Measurements from ENCODE around the gene SYT1.

Gene SYT1

GRCh38 chr12:79298506-79298905 lies 433.9 kb downstream of the SYT1 start:
- no peak for ATAC-seq
- TF ChIP-seq TOX (CRISPR knock-in tag; IDR thresholded peaks at IDR 0.05; ENCODE audit: borderline replicate concordance) (no peak), ZFP30 (CRISPR knock-in tag; IDR thresholded peaks at IDR 0.05) (no peak), BACH2 (CRISPR knock-in tag; IDR thresholded peaks at IDR 0.05; ENCODE audit: borderline replicate concordance) (no peak), ZNF70 (CRISPR knock-in tag; IDR thresholded peaks at IDR 0.05) (no peak), TCF4 (CRISPR knock-in tag; IDR thresholded peaks at IDR 0.05; ENCODE audit: borderline replicate concordance) (no peak)
- TF ChIP-seq, protein P1, sequence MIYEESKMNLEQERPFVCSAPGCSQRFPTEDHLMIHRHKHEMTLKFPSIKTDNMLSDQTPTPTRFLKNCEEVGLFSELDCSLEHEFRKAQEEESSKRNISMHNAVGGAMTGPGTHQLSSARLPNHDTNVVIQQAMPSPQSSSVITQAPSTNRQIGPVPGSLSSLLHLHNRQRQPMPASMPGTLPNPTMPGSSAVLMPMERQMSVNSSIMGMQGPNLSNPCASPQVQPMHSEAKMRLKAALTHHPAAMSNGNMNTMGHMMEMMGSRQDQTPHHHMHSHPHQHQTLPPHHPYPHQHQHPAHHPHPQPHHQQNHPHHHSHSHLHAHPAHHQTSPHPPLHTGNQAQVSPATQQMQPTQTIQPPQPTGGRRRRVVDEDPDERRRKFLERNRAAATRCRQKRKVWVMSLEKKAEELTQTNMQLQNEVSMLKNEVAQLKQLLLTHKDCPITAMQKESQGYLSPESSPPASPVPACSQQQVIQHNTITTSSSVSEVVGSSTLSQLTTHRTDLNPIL (CRISPR knock-in tag; IDR thresholded peaks at IDR 0.05; ENCODE audit: low read depth), result no peak

GRCh38 chr12:79299447-79300198 lies 435.0 kb downstream of the SYT1 start:
- TF ChIP-seq ZC3H10 (CRISPR knock-in tag; IDR thresholded peaks at IDR 0.05) (no peak), GLIS3 (CRISPR knock-in tag; IDR thresholded peaks at IDR 0.05) (no peak), OSR1 (CRISPR knock-in tag; IDR thresholded peaks at IDR 0.05) (no peak), SNAI2 (CRISPR knock-in tag; IDR thresholded peaks at IDR 0.05) (no peak), ESRRG (CRISPR knock-in tag; IDR thresholded peaks at IDR 0.05) (no peak), ZFP30 (CRISPR knock-in tag; IDR thresholded peaks at IDR 0.05) (no peak), ISL1 (CRISPR knock-in tag; IDR thresholded peaks at IDR 0.05) (no peak), RARB (CRISPR knock-in tag; IDR thresholded peaks at IDR 0.05) (no peak), PPARA (CRISPR knock-in tag; IDR thresholded peaks at IDR 0.05; ENCODE audit: borderline replicate concordance) (no peak), TCF4 (CRISPR knock-in tag; IDR thresholded peaks at IDR 0.05; ENCODE audit: borderline replicate concordance) (no peak), ZNF70 (CRISPR knock-in tag; IDR thresholded peaks at IDR 0.05) (no peak), CSDC2 (CRISPR knock-in tag; IDR thresholded peaks at IDR 0.05) (no peak), BACH2 (CRISPR knock-in tag; IDR thresholded peaks at IDR 0.05; ENCODE audit: borderline replicate concordance) (no peak), TOX (CRISPR knock-in tag; IDR thresholded peaks at IDR 0.05; ENCODE audit: borderline replicate concordance) (no peak), ARNTL (CRISPR knock-in tag; IDR thresholded peaks at IDR 0.05; ENCODE audit: borderline replicate concordance, low read depth) (no peak), ZNF565 (CRISPR knock-in tag; conservative IDR thresholded peaks at IDR 0.05; ENCODE audit: low read depth) (no peak)
- TF ChIP-seq, protein P2, sequence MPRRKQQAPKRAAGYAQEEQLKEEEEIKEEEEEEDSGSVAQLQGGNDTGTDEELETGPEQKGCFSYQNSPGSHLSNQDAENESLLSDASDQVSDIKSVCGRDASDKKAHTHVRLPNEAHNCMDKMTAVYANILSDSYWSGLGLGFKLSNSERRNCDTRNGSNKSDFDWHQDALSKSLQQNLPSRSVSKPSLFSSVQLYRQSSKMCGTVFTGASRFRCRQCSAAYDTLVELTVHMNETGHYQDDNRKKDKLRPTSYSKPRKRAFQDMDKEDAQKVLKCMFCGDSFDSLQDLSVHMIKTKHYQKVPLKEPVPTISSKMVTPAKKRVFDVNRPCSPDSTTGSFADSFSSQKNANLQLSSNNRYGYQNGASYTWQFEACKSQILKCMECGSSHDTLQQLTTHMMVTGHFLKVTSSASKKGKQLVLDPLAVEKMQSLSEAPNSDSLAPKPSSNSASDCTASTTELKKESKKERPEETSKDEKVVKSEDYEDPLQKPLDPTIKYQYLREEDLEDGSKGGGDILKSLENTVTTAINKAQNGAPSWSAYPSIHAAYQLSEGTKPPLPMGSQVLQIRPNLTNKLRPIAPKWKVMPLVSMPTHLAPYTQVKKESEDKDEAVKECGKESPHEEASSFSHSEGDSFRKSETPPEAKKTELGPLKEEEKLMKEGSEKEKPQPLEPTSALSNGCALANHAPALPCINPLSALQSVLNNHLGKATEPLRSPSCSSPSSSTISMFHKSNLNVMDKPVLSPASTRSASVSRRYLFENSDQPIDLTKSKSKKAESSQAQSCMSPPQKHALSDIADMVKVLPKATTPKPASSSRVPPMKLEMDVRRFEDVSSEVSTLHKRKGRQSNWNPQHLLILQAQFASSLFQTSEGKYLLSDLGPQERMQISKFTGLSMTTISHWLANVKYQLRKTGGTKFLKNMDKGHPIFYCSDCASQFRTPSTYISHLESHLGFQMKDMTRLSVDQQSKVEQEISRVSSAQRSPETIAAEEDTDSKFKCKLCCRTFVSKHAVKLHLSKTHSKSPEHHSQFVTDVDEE (CRISPR knock-in tag; IDR thresholded peaks at IDR 0.05), result no peak
- TF ChIP-seq, protein P1 (CRISPR knock-in tag; IDR thresholded peaks at IDR 0.05; ENCODE audit: low read depth), result no peak
- TF ChIP-seq, protein P3, sequence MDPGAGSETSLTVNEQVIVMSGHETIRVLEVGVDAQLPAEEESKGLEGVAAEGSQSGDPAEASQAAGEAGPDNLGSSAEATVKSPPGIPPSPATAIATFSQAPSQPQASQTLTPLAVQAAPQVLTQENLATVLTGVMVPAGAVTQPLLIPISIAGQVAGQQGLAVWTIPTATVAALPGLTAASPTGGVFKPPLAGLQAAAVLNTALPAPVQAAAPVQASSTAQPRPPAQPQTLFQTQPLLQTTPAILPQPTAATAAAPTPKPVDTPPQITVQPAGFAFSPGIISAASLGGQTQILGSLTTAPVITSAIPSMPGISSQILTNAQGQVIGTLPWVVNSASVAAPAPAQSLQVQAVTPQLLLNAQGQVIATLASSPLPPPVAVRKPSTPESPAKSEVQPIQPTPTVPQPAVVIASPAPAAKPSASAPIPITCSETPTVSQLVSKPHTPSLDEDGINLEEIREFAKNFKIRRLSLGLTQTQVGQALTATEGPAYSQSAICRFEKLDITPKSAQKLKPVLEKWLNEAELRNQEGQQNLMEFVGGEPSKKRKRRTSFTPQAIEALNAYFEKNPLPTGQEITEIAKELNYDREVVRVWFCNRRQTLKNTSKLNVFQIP (CRISPR knock-in tag; IDR thresholded peaks at IDR 0.05; ENCODE audit: borderline replicate concordance, low read depth), result no peak
- TF ChIP-seq, protein P4, sequence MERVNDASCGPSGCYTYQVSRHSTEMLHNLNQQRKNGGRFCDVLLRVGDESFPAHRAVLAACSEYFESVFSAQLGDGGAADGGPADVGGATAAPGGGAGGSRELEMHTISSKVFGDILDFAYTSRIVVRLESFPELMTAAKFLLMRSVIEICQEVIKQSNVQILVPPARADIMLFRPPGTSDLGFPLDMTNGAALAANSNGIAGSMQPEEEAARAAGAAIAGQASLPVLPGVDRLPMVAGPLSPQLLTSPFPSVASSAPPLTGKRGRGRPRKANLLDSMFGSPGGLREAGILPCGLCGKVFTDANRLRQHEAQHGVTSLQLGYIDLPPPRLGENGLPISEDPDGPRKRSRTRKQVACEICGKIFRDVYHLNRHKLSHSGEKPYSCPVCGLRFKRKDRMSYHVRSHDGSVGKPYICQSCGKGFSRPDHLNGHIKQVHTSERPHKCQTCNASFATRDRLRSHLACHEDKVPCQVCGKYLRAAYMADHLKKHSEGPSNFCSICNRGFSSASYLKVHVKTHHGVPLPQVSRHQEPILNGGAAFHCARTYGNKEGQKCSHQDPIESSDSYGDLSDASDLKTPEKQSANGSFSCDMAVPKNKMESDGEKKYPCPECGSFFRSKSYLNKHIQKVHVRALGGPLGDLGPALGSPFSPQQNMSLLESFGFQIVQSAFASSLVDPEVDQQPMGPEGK (CRISPR knock-in tag; IDR thresholded peaks at IDR 0.05; ENCODE audit: borderline replicate concordance), result no peak
- no peak for ATAC-seq

GRCh38 chr12:79300199-79300568 lies 435.6 kb downstream of the SYT1 start:
- no peak for ATAC-seq
- TF ChIP-seq OSR1 (CRISPR knock-in tag; IDR thresholded peaks at IDR 0.05) (no peak), ZNF565 (CRISPR knock-in tag; conservative IDR thresholded peaks at IDR 0.05; ENCODE audit: low read depth) (no peak), TCF4 (CRISPR knock-in tag; IDR thresholded peaks at IDR 0.05; ENCODE audit: borderline replicate concordance) (no peak), ZC3H10 (CRISPR knock-in tag; IDR thresholded peaks at IDR 0.05) (no peak), SNAI2 (CRISPR knock-in tag; IDR thresholded peaks at IDR 0.05) (no peak), ZNF70 (CRISPR knock-in tag; IDR thresholded peaks at IDR 0.05) (no peak), PPARA (CRISPR knock-in tag; IDR thresholded peaks at IDR 0.05; ENCODE audit: borderline replicate concordance) (no peak), CSDC2 (CRISPR knock-in tag; IDR thresholded peaks at IDR 0.05) (no peak)
- TF ChIP-seq, protein P1 (CRISPR knock-in tag; IDR thresholded peaks at IDR 0.05; ENCODE audit: low read depth), result no peak
- TF ChIP-seq, protein P4 (CRISPR knock-in tag; IDR thresholded peaks at IDR 0.05; ENCODE audit: borderline replicate concordance), result no peak

All from SK-N-SH treated with all-trans-retinoic acid at 6 μM for 48 hours (cell line).